Adrenal gland (tissue), 5 donors: Measurements from ENCODE around the gene CSKMT.
"Not testable (repeated sequence)": the region's sequence is repeated elsewhere in the genome, so short reads cannot be mapped to it uniquely, and the experiment has no call there.

Source experiments
- POLR2A ChIP-seq, 2 donors: fragments of 450-650 bp; IDR thresholded peaks; one replicate each; pipeline ENCODE4 v1.6.1; 2017; ENCODE audit warnings: antibody characterized with exemption in 2 of 2, mild to moderate bottlenecking in 2 of 2, moderate library complexity in 1 of 2
- TF ChIP-seq, protein P1 (sequence below), 6 experiments: fragments of 450-650 bp in 4 of 6; fragments of 200-600 bp in 2 of 6; sonication (generic) in 1 of 6; IDR thresholded peaks; 1 replicate in 5 of 6; 2 replicates in 1 of 6; pipeline versions ENCODE4 v1.5.1 to v1.8.0; 2016 to 2021; ENCODE audit warnings: antibody characterized with exemption in 6 of 6, mild to moderate bottlenecking in 2 of 6, moderate library complexity in 1 of 6
- donor health status: DM: no; HTN: no; CAD: no.

DNA sequence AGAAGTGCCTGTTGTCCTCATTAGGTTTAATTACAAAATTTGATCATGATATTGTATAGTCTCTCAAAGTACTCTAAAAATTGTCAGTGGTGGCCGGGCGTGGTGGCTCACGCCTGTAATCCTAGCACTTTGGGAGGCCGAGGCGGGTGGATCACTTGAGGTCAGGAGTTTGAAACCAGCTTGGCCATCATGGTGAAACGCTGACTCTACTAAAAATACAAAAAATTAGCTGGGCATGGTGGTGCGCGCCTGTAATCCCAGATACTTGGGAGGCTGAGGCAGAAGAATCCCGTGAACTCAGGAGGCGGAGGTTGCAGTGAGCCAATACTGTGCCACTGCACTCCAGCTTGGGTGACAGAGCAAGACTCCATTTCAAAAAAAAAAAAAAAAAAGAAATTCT, 10.3 kb downstream of the CSKMT start:
- TF ChIP-seq, protein P1, sequence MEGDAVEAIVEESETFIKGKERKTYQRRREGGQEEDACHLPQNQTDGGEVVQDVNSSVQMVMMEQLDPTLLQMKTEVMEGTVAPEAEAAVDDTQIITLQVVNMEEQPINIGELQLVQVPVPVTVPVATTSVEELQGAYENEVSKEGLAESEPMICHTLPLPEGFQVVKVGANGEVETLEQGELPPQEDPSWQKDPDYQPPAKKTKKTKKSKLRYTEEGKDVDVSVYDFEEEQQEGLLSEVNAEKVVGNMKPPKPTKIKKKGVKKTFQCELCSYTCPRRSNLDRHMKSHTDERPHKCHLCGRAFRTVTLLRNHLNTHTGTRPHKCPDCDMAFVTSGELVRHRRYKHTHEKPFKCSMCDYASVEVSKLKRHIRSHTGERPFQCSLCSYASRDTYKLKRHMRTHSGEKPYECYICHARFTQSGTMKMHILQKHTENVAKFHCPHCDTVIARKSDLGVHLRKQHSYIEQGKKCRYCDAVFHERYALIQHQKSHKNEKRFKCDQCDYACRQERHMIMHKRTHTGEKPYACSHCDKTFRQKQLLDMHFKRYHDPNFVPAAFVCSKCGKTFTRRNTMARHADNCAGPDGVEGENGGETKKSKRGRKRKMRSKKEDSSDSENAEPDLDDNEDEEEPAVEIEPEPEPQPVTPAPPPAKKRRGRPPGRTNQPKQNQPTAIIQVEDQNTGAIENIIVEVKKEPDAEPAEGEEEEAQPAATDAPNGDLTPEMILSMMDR (IDR thresholded peaks at IDR 0.05): not testable (repeated sequence)
- TF ChIP-seq POLR2A (IDR thresholded peaks at IDR 0.05): not testable (repeated sequence)
